Nucleus accumbens (tissue), 56 donors: Measurements from ENCODE around the gene SPOCK2.
A peak's percentile ranks its signal among the peaks of the same experiment; 100 is the strongest.

Source experiments
- DNase-seq, 56 donors: peaks; one replicate each; lab custom pipeline; 2025; lab: John Stamatoyannopoulos, UW

The SPOCK2 gene

DNA sequence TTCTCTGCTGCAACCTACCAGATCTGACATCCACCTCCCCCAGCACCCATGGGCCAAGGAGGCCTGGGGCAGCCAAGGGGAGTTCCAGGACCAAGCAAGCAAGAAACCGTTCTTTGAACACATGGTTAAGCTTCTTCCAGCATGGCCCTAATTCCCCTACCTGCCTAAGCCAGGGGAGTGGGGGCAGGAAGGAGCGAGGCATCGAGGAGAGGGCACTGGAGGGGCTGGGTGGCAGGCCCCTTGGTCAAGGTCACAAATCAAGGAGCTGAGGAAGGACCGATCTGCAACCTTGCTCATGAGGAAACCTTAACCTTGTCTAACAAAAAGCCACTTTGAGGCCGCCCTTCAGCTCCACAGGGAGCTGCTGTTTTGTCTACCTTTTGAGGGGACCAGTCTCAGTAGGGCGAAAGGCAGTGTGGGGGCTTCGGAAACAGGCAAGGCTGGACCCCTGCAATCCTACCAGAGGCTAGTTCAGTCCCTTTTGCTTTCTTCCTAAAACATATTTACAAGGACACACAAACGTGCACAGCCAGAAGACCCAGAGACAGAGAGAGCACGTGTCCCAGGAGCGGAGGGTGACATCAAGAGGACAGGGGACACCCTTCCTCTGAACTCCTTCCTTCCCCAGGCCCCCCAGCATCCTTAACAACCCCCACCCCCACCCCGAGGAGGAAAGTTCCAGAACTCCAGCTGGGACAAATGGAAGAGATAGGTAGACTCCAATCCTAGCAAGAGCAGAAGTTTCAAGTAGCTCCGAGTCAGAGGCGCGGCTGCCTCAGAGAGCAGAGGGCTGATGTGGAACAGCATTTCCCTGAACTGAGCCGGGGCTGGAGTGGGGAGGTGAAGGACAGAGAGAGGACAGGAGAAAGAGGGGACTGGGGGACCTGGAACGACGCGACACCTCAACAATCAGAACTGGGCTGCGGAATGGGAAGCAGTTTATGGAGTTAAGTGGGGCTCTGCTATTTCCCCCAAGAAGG, 28.2 kb downstream of the SPOCK2 start:
- no peak for DNase-seq

DNA sequence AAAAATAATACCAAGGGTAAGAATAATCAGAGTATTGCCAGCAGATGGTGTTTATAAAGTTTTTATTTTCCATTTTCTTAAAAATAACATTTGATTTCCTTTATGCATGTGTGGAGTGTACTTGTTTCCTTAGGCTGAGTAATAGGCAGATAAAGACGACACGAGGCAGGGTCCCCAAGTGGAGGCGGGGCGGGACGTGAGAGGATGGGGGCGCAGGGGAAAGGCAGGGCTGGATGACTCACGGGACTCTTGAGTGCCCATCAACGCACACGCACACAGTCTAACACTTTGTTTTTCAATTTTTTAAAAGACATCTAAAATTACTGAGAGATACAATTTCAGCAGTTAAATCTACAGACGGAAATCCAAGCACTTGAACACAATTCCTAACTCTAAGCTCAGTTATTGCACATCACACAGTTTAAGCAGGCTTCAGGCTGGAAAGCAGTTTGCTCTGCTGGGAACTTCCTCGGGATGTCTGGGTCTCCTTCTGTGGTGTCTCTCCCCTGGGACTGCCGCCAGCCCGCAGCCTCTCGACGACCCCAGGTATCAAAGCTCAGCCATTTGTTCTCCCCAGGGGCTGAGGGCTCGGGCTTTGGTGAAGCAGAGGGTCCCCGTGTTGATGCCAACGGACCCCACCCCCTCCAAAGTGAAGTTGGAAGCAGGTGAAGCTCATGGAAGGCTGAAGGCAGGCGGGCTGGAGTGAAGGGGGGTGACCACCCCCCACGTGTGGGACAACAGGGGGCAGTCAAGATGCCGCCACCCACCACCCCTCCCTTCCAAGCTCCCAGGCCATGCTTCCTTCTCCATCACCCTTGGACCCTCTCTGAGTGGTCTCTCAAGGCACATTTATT, 29.1 kb downstream of the SPOCK2 start:
- DNase-seq, result peak in 7 of 56 donors; percentile 14 to 43 (median 31)

DNA sequence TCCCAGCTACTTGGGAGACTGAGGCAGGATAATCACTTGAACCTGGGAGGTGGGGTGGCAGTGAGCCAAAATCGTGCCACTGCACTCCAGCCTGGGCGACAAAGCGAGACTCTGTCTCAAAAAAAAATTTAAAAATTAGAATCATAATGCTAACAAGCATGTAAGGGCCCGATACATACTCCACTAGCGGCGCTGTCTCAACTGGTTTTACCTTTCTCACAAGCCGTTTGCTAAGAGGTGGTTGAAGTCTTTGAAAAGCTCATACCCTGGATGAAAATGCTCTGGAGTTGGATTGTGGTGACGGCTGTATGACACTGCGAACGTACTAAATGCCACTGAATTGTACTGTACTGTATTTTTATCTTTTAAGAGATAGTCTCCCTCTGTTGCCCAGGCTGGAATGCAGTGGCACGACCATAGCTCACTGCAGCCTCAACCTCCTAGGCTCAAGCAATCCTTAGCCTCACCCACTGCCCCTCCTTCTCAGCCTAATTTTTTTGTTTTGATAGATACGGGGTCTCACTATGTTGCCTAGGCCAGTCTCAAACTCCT, 29.9 kb downstream of the SPOCK2 start:
- no peak for DNase-seq

DNA sequence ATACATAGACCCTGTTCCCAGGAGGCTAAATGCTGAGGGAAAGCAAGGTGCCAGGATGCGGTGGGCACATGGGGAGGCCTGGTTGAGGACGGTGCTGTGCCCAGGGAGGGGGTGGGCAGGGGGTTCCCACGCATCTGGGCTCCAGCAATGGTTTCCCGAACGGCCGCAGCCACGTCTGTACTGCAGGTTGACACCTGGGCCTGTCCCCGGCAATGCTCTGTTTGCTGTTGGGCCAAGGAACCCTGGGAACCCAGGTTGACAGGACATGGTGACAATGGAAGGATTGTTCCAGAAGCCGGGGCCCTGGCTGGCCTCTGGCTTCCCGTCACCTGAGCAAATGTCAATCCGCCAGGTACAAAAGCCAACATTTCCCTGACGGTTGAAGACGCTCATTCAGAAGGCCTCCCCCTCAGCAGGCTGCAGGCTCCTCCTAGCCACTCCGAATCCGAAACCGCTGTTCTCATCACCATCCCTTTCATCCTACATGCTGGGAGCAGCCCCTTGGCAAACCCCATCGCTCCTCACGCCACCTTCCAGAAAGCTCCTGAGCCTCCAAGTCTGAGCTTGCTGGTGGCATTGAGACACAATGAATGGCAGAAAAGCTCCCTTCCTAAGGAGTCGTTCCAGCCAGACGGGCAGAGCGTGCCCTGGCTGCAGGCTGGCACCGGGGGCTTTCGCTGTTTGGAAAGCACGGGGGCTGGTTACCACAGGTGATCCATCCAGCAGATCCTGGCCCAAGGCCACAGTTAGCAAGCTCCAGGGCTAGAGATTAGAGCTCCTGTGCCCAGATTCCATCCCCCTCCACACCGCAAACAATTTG, 31.2 kb downstream of the SPOCK2 start:
- peak in 4 of 56 donors; percentile 20 to 33 (median 26) for DNase-seq

DNA sequence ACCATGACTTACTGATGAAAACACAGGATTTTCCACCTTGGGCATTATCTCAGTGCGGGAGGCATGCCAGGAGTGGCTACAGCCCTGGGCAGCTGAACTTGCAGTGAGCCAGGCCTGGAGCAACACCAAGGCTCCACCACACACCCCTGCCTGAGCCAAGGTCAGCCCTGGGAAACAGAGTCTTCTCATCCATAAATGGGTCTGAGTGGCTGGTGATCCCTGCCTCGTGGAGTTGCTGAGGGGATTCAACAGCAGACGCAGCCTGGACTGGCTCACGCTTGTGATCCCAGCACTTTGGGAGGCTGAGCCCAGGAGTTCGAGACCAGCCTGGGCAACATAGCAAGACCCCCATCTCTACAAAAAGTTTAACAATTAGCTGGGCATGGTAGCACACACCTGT, 32.2 kb downstream of the SPOCK2 start:
- no peak for DNase-seq

DNA sequence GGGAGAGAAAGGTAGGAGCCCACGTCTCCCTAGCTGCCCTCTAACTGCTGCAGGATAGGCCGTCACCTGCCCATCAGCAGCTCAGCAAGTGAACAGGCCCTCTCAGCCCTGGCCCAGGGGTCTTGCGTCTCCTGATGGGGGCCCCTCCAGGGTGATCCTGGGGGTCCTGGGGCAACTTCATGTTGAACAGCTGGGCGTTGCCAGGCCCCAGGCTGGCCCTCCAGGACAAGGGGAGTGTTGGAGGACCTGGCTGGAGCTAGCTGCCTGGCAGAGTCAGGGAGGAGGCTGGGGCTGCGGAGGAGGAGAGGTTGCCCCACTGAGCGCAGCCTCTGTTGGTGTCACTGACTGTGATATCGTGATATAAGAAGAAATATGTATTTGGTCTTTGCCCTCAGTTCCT, 34.7 kb downstream of the SPOCK2 start:
- DNase-seq, result no peak

DNA sequence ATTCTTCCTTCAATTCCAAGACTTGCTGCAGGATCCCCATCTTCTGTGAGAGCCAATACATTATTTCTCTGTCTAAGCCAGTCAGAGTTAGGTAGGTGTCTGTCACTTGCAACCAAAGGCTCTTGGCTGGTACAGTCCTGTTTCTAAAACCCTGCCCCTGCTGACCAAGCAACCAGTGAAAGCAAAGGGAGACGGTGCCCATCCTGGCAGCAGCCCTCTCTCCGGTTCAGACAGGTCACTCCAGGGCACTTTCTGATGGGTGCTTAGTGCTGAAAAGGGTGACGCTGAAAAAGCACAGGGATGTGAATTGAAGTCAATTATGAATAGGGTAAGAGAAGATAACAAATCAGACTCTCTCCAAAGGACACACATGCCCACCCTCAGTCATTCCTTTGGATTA, 37.5 kb downstream of the SPOCK2 start:
- no peak for DNase-seq

DNA sequence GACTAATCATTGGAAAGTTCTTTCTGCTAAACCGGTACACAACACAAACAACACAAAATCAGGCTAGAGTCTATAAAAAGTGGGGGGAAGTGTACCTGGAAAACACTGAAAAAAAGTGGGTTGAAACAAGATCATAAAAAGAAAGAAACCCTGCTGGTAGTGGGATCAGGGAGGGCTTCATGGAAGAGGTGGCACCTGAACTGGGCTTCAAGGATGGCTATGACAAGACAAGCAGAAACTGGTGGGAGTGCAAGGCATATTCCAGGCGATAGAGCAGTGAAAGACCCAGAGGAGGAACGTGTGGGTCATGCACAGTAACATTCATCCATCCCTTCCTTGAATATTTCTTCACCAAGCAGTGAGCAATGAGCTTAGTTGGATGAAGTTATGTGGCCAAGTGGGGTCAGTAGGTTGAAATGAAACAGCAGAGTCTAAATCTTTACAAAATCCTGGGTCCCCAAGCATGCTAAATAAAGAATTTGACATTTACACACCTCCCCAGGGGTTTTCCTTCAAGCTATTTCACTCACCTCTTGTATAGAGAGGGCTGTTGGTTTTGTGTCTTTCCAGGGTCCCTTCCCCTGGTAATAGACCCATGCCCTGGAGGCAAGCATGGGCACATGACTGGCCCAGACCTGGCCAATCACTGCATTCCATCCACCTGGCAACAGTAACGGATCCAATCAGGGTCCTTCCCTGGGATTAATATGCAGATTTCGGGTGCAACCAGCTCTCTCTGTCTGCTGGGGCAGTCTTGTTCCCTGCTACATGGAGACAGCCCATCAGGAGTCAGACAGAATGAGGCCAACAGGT, 38.2 kb downstream of the SPOCK2 start:
- DNase-seq, result no peak

DNA sequence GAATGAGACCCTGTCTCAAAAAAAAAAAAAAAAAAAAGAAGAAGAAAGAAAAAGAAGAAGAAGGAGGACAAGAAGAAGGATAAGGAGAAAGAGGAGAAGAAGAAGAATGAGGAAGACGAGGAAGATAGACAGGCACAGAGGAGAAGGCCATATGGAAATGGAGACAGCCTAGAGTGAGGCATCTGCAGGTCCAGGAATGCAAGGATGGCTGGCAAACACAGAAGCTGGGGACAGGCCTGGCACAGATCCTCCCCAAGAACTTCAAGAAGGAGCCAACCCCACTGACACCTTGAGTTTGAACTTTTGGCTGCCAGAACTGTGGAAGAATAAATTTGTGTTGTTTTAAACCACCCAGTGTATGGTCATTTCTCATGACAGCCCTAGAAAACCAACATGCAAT, 38.9 kb downstream of the SPOCK2 start:
- no peak for DNase-seq

DNA sequence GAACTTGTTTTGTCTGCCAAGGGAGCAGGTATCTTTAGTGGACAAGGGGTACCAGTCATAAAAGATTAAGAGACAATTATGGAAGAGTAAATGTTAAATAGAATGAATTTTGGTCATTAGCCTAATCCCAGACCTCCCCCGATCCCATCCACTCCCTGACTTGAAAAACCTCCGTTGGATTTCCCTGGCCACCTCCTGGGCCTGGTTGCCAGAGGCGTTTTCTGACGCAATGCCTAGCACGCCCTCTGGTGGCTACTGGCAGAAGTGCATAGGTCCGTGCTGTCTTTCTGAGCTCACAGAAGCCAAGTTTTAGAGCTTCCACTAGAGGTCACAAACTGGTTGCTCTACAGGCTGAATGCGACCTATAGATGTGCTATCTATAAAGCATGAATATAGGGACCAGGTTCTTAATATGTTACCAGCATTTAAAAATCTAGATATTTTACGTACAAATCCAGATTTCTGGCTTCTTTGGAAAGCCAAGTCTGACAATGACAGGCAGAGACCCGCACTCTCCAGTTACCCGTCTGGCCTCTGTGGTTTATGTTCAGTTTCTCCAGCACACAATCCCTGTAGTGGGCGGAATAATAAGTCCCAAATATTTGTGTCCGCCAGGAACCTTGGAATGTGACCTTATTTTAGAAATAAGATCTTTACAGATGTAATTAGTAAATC, 39.8 kb downstream of the SPOCK2 start:
- DNase-seq, result peak in 55 of 56 donors; percentile 38 to 98 (median 86)

DNA sequence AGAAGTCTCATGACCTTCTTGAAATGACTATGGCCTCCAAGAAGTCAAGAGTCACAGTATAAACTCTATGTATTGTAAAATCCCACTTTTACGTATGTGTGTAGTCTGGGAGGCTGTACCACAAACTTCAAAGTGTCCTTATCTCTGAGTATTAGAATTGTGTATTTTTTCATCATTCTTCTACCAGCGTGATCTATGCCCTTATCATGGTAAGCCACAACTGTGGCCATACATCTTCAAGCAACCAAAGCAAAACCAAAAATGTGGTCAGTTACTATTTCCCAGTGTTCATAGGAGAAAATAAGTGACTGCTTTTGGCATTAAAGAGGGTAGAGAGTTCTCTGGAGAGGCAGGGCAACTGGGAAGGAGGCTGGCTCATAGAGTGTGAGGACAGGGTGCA, 42.8 kb downstream of the SPOCK2 start:
- DNase-seq, result no peak

DNA sequence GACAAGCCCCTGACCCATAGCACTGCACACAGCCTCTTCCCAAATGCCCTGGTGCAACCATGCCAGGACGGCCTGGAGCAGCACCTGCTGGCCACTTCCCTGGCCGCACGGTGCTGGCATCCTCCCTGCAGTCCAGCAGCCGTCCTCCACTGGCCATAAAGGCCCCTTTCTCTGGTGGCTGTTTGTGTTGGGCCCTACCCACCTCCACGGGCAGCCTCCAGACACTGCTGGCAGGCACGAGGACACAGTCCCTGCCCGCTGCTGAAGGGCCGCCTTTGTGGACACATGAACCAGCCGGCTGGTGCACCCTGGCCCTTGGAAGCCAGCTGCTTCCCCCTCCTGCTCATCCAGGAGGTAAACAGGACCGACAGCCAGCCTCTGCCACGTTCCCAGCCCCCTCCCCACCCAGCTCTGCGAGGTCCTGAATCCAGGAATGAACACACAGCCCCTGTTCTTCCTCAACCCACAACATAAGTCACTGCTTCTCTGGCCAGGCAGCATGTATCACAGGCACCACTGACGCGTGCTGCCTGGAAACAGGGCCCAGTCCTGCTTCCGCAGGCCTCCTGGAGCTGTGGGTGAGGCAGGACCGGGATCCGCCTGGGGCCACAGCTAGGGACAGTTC, 43.8 kb downstream of the SPOCK2 start:
- peak; percentile 38 to 96 (median 84) for DNase-seq

DNA sequence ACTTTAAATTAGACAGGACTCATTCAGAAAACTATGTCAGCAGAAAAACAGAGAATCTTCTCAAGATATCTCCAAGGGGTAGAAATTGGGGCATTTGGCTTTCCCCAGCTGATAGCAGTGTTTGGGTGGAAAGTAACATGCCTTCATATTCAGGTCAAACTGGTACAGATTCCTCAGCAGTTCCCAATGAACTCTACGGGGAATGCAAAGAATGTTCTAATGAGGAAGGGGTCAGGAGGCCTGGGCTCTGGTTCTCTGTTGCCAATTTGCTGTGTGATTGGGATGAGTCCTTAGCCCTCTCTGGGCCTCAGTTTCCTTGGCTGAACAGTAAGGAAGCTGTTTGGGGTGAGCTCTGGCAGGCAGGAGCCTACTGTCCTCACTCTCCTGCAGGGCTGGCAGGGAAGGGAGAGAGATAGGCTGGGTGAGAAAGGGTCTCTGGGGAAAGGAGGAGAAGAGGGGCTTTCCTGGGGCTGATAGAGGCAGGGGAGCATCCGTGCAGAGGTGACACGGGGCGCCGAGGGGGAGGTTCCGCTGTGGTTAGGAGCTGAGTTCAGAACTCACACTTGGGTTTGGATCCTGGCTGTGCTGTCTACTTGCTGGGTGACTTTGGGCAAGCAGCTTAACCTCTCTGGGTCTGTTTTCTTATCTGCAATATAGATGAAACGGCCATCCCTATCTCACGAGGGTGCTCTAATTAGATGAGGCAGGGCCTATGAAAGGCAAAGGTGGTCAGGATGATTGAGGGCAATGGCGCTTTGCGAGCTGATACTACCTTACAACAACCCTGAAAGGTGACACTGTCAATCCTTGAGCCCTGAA, 45.1 kb downstream of the SPOCK2 start:
- DNase-seq, result no peak

DNA sequence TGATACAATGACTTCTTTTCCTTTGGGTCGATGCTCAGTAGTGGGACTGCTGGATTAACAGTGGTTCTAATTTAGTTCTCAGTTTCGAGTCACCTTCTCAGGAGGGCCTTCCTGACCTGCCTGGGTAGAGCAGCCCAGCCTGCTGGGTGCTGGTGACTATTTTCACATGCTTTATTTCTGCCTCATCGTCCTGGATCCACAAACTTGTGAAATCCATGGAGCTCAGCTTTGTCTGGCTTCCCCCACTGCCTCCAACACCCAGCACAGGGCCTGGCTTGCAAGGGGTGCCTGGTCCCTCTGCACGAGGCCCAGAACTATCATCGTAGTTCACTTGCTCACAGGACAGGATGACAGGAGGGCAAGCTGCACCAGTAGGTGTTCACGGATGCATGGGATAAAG, 46.9 kb downstream of the SPOCK2 start:
- no peak for DNase-seq

DNA sequence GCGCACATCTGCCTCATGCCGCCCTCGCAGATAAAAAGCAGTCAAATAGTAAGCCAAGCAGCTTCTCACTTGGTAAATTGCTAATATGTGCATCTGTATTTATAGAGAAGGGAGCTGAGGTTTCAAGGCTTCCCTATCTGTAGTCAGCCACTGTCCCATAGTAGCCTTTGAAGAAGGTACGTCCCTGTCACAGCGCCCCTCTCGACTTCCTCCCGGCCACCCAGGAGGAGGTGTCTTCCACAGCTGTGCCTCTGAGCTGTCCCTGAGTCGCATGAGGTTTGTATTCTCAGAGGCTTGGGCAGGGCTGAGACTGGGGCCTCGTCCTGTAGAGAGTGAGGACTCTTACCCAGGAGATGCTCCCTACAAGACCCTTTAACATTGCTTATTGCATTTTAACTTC, 49.0 kb downstream of the SPOCK2 start:
- DNase-seq, result no peak

DNA sequence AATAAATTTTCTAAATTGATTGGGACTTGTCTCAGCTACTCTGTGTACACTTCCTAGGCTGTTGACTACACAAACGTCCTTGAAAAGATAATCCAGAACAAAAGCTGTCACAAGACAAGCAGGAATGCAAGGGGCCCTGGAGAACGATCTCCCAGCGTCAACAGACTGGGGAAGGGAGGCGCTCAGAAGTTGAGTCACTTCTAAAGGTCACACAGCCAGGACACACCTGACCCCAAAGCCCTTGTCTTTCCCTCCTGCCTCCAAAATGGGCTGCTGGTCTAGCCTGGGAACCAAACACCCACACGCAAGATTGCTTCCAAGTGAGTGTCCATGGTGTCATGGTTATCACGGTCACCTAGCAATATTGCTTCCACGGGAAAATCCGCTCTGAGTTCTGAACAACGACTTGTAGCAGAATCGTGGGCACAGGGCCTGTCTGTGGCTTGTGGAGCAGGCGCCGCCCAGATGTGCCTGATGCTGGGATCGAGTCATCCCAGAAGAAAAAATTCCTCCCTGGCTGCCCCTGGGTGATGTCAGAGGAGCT, 49.8 kb downstream of the SPOCK2 start:
- DNase-seq, result no peak

DNA sequence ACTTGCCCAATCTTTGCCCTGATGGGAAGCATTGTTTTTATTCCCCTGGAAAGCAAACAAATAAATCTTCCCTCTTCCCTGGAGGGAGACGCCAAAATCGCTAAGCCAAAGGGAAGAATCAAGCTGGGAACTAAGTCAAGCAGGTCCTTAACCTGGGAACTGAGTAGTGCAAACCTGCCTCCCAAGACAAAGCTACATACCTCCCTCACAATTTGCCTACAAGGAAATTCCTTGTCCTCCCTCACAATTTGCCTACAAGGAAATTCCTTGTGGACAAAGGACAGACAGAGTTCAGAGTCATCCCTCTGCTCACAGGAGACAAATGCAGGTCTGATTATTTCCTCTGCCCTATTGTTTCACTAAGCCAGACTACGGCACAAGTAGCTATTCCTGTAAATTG, 50.5 kb downstream of the SPOCK2 start:
- no peak for DNase-seq
